GM15510 (cell line): ENCODE data around the gene TNIP2.

Source experiments
- POLR2A ChIP-seq: IDR thresholded peaks from 3 replicates; pipeline ENCODE4 v1.6.1; 2011; ENCODE audit warnings: borderline replicate concordance; ENCODE audit not compliant: insufficient read length; ENCODE audit errors: extremely low read depth

TNIP2 gene

DNA sequence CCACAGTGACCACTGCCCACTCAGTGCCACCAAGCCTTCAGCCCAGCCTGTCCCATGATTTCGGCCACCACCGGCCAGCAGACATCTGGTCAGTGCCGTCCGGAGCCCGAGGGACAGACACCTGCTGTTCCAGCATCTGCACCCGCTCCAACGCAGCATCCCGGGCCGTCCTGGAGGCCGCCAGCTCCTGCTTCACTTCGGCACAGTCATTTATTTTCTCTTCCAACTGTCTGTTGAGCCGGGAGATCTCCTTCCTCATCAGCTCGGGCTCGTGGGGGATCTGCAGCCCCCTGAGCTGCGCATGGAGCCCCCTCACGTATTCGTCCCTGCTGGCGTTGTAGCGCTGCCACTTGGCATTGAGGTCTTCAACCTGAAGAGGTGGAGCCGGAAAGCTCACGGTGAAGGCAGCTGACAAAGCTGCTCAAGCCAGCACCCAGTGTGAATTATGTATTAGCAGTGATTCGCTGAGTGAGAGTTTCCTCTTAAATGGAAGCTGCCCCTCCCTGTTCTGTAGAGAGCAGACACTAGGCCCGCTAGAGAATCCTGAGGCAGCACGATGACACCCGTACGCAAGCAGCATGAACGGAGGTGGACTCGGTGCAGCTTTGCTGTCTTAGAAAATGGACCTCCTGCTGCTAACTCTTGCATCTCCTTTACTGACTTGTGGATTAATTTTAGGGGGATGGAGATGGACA is 11.4 kb downstream of the TNIP2 start:
- TF ChIP-seq POLR2A: no peak

DNA sequence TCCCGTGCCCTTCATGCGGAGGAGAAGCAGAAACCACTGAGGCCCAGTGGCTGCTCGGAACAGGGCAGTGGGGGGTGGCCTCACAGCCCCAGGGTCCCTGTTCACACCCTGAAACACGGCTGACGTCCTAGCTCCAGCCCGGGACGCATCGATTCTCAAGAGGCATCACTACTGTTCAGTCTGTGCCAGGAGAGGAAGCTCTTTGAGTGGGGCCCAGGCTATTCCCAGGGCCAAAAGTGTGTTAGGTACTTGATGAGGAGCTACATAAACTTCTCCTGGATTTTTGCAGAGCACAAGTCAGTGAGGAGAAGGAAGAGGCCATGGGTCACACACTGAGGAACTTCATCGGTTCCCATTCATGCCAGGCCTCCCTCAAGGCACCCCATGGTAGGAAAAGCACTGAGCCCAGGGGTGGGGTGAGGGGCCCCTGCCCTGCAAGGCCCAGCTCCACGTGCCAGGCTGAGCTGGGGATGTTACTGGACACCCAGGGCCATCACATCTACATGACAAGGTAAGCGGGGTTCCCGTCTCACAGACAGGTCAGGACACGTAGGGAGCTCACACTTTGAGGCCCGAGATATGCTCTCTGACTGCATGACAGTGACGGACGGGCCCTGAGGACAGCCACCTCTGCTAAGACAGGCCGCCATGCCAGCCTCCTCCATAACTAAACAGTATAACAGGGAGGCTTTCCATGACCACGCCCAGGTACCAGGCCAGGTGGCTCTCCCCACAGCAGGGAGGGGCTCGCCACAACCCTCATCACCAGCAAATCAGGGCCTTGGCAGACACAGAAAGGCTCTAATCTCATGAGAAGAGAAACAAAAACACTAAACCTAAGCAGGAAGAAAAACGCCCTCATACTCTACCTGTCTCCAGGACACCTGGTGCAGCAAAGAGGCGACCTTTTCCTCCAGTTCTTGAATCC is 12.4 kb downstream of the TNIP2 start:
- TF ChIP-seq POLR2A: no peak

DNA sequence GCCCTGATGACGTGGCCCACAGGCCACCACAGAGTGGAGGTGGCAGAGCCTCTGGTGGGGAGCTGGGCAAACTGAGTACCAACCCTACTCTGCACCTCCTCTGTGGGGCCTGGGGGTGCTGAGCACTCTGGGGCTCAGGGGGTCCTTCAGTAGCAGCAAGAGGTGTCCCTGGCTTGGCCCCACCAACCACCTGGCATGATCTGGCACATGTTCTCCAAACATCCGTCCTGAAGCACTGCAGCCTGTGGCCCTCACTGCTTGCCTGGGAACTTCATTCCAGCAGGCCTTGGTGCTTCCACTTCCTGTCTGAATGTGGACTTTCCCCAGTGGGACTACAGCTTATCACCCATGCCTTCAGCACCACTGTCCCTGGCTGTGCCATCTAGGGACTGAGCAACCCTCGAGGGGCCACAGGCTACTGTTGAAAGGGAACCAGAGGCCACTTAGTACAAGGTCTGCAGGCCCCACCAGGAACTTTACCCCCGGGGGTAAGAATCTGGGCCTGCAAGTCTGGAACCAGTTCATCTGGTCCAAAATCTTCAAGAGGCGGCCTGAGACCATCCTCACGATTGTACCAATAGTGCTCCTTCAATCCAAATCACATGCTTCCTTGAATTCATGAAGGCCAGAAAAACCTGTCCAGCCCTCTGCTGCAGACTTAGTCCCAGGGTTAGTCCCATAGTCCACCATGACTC is 13.2 kb downstream of the TNIP2 start:
- no peak for TF ChIP-seq POLR2A

DNA sequence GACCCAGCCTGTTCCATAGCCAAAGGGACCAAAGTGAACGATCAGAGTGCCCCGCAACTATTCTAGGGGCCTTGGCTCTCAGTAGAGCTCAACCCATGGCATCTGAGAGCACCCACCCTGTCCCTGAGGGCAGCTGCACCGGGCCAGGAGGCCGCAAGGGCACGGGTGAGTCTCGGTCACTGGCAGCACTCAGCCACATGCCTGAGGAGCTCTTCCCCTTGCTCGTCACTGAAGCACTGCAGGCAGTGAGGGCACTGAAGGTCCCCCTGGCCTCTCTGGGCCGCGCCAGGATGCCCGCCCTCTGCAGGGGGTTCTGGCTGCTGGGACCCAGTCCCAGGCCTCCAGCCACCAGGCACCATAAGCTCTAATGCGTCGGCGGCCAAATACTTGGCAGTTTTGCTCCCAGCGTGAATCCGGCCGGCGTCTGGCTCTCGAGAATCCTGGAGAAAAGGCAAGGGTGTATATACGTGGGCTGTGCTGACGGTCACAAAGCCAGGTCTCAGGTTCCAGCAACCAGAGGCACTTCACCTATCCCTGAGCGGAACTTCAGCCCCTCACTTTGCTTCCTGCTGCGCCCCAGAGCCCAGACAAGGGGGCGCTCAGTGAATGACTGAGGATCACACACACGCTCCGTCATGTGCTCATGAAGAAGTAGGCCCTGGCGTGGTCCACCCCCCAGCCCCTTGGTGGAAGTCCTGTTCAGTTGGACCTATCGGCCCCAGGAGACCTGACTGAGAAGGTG is 13.9 kb downstream of the TNIP2 start:
- no peak for TF ChIP-seq POLR2A

DNA sequence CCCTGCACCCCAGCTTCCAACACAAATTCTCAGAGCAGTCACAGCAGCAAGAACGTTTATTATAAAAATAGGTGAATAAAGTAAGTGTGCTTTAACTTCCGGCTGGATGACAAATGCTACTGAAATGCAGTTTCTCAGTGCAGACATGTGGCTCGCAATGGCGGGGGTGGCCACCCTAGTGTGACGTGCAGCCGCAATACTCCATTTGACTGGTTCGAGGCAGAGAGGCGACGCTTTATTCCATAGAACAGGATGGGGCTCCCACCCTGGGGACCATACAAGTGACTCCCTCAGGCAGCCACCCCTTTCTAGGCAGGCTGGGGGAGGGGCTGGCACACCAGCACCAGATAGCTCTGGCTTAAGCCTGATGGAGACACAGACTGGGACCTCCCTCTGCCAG is 14.5 kb downstream of the TNIP2 start:
- TF ChIP-seq POLR2A: no peak

DNA sequence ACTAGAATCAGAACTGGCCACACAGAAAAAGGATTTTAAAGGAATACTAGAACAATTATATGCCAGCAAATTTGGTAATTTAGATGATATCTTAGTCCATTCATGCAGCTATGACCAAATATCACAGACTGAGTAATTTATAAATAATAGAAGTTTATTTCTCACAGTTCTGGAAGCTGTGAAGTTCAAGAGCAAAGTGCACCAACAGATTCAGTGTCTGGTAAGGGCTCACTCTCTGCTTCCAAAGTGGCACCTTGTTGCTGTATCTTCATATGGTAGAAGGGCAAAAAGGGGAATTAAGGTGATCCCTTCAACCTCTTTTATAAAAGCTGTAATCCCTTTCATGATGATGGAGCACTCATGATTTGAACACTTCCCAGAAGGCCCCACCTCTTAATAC is 20.3 kb downstream of the TNIP2 start:
- TF ChIP-seq POLR2A: no peak

DNA sequence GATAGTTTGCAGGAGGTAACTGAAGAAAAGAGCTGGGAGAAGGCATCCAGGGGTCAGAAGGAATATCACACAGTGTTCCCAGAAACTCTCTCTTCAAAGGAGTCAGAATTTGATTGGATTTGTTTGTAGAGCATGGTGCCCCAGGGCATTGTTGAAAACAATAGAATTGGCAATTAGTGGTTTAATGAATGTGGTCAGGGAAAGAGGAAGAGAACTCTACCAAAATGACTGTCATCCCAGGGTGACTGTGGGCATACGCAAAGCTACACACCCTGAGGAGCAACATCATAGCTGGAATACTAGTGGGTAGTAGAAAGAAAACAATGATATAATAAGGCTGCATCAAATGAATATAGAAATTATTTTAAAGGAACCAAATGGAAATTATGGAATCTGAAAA is 21.5 kb downstream of the TNIP2 start:
- TF ChIP-seq POLR2A: no peak

DNA sequence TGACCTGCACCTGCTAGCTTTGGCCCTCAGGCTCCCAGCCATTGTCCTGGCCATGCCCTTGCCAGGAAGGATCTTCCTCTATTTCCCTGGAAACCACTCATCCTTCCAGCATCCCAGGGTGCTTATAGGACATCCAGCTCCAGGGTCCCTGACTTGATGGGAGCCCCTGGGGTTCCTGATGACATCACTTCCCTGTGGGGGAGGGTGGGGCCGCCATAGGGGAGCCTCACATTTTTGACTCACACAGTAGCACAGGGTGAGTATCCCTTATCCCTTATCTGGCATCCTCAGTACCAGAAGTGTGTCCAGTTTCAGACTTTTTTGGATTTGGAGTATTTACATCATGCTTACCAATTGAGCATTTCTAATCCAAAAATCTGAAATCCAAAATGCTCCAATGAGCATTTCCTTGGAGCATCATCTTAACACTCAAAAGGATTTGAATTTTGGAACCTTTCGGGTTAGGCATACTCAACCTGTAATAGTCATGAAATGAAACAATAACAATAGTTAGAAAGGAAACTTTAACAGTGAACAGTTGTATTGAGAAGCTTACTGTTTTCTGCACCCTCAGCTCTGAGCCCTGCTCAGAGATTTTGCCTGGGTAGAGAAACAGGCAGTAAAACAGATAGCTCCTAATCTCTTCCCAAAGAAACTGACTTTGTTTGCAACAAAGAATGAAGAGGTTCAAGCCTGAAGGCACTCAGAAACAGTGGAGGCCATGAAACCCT is 22.1 kb downstream of the TNIP2 start:
- TF ChIP-seq POLR2A: no peak

DNA sequence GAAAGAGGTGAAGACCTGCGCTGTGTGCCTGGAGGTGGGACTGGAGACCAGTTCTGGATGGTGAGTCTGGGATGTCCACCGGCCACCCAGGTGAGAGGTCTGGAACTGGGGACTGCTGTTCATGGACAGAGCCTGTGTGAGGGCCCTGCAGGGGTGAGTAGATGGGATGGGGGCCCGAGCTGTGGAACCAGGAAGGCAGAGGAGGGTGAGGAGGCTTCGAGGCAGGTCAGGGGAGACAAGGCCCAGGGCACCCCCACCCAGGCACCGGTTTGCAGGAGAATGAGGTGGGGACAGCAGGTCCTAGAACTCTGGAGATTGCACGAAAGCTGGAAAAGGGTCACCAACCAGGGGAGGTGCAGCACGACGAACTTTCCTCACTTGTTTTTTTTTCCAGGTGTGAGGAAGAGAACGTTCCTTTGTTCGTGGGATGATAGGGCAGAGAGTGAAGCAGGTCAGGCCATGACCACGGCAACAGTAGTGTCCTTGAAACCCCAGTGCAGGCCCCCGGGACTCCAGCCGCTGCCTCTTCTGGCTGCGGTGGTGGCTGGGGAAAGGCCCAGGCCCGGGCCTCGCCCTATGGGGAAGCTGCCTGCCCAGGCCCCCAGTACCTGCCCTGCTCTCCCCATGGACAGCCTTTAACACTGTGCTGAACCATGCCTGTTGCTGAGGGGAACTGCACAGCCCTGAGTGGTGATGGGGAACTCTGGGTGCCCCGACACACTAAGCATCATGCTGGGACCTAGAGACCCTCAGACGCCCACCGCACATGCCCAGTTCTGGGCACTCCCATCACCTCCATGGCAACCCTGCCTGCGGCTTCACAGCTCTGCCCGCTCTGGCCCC is 22.9 kb downstream of the TNIP2 start:
- TF ChIP-seq POLR2A: no peak

DNA sequence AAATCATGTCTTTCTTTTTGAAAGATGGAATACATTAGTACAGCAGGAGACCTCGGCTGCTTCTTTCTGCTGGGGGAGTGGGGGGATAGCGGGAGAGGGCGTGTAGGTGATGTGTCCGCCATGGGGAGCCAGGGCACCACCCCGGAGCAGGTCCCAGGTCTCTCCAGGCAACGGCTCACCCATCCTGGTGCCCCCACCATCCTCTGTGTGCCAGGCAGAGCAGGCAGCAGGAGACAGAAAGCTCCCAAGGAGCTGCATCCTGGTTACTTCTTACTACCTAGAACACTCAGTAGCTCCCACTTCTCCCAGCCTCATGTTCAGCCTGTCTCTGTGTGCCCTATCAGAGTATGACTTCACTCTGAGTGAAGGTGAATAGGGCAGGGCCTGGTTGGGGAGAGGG is 23.6 kb downstream of the TNIP2 start:
- no peak for TF ChIP-seq POLR2A

DNA sequence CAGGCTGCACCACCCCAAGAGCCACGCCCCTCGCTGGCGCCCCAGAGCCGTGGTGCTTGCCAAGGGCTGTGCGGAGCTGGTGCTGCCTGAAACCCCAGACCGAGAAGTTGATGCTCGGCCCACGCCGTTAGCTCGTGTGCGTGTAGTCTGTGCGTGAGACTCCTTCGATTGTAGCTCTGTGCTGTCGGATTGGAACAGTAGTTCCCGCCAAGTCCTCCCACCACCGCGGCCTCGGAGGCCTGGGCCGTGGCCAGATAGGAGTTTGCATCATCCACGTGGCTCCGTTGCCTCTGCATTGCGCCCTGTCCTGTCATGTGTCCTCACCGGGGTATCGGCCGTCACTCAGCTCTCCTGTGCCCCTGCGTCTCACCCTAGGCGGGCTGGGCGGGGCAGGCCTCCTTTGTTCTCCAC is 24.2 kb downstream of the TNIP2 start:
- no peak for TF ChIP-seq POLR2A

DNA sequence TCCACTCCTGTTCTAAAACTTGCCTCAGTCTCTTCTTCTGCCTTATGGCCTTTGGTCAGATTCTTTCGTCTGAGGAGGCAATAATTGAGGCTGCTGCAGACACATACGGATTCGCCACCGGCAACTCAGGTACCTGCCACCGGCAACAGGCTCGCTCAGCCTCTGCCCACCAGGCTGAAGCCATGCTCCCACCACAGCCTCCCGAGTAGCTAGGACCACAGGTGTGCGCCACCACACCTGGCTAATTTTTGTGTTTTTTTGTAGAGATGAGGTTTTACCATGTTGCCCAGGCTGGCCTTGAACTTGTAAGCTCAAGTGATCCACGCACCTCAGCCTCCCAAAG is 26.6 kb downstream of the TNIP2 start:
- TF ChIP-seq POLR2A: no peak

DNA sequence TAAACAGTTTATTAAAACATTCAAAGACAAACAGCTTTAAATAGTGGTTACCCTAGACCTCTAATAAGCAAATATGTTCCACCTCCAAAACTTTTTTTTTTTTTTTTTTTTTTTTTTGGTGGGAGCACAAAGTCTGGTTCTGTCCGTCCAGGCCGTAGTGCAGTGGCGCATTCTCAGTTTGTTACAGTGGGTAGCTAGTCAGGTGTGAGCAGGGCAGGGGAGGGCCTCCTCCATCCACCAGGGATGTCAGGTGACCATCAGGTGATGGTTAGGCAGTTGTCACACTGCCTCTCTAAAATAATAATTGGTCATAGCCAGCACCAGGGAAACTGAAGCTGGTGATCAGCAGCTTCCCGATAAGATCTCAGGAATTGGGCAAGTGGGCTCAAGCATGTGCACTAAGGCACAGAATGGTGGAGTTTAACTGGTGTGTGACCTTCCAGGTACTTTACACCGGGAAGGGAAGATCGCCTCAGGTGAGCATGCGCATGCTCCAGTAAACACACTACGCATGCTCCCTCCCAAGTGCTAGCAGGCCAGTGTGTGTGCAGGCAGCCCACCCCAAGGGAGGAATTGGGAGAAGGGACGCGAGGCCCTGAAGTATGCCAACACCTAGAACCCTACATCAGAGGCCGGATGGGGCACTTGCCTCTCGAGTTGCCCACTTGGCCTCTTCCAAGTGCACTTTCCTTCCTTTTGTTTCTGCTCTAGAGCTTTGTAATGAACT is 27.2 kb downstream of the TNIP2 start:
- TF ChIP-seq POLR2A: no peak
